UCSD-AML1 (cell line): ENCODE measurements around the gene CAND1.
A peak's percentile ranks its signal among the peaks of the same experiment; 100 is the strongest.

Source experiments
- DNase-seq: peaks from one replicate; lab custom pipeline; 2025; ENCODE audit not compliant: unreplicated experiment; lab: John Stamatoyannopoulos, UW

CAND1 gene

DNA sequence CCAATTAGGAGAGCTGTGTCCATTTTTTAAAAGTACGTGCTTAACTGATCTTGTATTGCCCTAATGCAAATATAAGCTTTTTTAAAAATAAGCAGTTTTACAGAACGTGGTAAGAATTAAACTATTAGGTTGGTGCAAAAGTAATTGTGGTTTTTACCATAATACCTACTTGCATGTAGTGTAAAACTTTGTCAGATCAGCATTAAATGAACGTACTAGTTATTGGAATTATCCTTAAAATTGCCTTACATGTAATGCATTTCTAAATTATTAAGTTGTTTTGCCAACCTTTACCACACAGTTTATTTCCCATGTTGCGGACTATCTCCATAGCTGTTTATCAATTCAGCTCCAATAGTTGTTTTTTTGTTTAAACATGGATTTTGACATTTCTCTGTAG lies 10.9 kb downstream of the CAND1 start:
- no peak for DNase-seq

- no peak for DNase-seq
These were observed 11.4 kb downstream of the CAND1 start for GRCh38 chr12:67280572-67280971.

DNA sequence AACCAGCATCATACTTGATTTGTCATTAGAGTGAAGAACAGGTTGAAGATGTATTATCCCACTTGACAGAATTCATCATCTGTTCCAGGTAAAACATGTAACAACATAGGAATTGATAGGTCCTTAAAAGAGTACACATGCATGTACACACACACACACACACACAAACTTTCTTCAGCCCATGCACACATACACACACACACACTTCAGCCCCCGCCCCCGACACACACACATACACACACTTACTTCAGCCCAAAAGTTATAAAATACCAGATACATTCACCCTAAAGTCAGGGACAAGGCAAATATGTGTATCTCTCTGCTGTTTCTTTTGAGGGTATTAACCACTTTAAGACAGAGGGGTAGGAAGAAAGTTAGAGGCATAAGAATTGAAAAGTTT lies 15.4 kb downstream of the CAND1 start:
- DNase-seq = no peak

- DNase-seq = no peak
These were observed 17.1 kb downstream of the CAND1 start for GRCh38 chr12:67286257-67286656.

- DNase-seq = no peak
These were observed 18.2 kb downstream of the CAND1 start for GRCh38 chr12:67287311-67287710.

DNA sequence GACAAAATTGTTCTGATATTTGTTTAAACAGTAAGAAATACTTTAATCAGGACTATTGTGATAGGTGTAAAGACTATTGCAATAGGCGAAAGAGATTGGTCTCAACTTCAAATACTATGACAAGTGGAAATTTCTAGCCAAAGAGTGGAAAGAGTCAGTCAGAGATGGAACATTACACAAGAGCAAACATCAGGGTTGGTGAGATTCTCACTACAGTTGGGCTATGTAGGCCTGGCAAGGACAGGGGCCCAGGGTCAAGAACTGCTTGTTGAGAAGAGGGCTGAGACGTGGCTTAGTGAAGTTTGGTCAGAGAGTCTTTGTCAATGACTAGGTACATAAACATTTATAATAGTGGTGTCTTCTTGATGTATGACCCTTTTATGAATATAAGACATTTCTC lies 19.4 kb downstream of the CAND1 start:
- no peak for DNase-seq

- DNase-seq = no peak
These were observed 21.2 kb downstream of the CAND1 start for GRCh38 chr12:67290378-67290777.

GRCh38 chr12:67299526-67299925 lies 30.4 kb downstream of the CAND1 start:
- no peak for DNase-seq

- DNase-seq = no peak
These were observed 30.8 kb downstream of the CAND1 start for GRCh38 chr12:67299926-67300325.

GRCh38 chr12:67302162-67302561 lies 33.0 kb downstream of the CAND1 start:
- no peak for DNase-seq

DNA sequence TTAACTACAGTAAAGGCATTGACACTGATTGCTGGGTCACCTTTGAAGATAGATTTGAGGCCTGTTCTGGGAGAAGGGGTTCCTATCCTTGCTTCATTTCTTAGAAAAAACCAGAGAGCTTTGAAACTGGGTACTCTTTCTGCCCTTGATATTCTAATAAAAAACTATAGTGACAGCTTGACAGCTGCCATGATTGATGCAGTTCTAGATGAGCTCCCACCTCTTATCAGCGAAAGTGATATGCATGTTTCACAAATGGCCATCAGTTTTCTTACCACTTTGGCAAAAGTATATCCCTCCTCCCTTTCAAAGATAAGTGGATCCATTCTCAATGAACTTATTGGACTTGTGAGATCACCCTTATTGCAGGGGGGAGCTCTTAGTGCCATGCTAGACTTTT lies 36.4 kb downstream of the CAND1 start:
- no peak for DNase-seq

DNA sequence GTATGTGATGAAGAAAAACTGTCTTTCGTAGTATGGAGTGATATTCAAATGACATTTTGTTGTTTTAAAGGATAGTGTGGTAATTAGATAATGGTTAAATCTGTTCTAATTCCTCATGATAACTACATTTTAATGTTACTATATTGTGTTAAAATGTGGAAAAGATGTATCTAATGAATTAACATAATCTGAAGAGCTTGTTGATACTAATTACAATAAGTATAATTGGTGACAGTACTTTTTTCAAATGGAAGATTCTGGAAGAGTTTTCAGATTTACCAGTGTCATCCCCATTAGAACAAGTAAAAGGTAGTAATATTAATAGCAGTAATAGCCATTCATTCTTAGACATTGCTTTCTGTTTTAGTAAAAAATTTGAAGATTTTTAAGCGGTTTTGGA lies 37.6 kb downstream of the CAND1 start:
- no peak for DNase-seq

DNA sequence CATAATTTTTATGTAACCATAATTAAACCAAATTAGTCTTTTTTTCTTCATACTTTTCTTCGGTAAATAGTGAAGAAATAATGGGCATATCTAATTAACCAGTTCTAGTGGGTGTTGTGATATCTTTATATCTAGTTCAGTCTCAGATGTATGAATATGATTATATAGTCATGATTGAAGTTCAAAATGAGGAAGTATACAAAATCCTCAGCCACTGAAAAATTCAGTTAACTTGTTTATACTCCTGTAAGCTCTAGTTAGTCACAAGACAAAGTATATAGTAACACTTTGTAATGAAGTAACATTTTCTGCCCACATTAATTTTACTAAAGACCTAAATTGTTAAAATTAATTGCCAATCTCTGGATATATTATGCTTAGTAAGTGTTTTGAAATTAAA lies 46.5 kb downstream of the CAND1 start:
- no peak for DNase-seq

- no peak for DNase-seq
These were observed 49.6 kb downstream of the CAND1 start for GRCh38 chr12:67318786-67319185.

GRCh38 chr12:67319936-67320335 lies 50.8 kb downstream of the CAND1 start:
- no peak for DNase-seq

- no peak for DNase-seq
These were observed 51.6 kb downstream of the CAND1 start for GRCh38 chr12:67320614-67321295.

GRCh38 chr12:67322580-67322979 lies 53.4 kb downstream of the CAND1 start:
- no peak for DNase-seq

DNA sequence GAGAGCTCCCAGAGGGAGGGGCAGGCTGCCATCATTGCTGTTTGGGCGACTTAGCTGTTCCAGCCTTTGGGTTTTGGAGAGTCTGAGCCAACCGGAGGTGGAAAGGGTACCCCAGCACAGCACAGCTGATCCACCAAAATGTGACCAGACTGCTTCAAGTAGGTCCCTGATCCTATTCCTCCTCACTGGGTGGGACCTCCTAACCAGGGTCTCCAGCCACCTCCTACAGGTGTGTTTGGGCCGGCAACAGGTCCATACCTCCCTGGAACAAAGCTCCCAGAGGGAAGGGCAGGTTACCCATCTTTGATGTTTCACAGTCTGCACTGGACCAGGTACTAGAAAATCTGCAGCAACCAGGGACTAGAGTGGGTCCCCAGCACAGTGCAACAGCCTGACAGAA lies 53.8 kb downstream of the CAND1 start:
- DNase-seq = peak; percentile 17

- no peak for DNase-seq
These were observed 57.5 kb downstream of the CAND1 start for GRCh38 chr12:67326637-67327036.

DNA sequence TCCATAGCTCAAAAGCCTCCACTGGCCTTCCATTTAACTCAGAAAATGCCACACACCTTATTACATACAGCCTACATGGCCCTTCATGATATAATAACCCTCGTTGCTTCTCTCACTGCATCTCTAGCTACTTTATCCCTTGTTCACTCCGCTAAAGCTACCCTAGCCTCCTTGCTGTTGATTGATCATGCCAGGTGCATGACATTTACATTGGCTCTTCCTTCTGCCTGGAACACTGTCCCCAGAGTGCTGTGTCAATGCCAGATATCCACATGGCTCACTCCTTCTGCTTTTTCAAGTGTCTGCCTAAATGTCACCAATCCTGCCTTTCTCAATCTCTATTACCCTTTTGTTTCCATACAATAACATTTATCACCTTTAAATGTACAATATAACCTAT lies 58.3 kb downstream of the CAND1 start:
- no peak for DNase-seq

DNA sequence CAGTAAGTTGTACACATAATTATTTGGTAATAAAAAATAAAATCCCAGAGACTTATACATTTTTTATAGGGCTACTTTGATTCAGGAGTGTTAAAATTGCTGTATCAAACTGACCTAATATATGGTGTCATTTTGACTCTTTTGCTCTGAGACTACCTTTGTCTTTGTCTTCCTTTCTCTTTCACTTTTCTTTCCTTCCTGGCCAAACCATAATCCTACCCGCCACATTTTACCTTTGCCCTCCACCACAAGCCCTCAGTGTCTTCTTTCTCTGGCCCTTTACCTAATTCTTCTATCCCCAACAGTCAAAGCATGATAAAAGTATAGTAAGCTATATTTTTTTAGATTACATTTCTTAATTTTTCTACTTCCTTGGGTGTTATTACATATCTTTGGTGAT lies 62.0 kb downstream of the CAND1 start:
- DNase-seq = no peak

DNA sequence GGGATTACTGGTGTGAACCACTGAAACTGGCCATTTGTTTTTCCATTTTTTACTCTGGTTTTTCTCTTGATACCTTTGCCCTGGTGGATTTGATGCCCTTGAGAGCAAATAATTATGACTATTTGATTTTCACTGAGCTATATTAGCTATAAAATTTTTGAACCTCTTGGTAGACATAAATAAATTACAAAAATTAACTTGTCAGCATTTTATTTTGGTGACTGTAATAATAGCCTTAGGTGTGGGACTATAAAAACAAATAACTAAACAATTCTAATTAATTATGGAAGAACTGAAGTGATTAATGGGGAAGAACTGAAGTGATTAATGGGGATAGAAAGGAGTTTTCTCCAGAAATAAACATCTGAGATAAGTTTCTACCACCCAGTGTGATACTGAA lies 62.7 kb downstream of the CAND1 start:
- DNase-seq = no peak

GRCh38 chr12:67333649-67334048 lies 64.5 kb downstream of the CAND1 start:
- no peak for DNase-seq

DNA sequence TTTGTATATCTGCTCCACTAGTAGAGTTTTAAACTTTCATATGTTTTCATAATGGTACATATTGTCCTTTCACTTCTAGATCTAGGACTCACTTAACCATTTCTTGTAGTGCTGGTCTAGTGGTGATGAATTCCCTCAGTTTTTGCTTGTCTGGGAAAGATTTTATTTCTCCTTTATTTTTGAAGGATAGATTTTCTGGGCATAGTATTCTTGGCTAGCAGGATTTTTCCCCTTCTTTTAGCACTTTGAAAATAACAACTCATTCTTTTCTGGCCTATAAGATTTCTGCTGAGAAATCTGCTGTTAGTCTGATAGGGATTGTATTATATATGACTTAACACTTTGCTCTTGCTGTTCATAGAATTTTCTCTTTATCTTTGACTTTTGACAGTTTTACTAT lies 69.3 kb downstream of the CAND1 start:
- DNase-seq = no peak
